ENCODE data around the gene PAX4.
"Not testable (repeated sequence)": the region's sequence is repeated elsewhere in the genome, so short reads cannot be mapped to it uniquely, and the experiment has no call there.

Gene PAX4

DNA sequence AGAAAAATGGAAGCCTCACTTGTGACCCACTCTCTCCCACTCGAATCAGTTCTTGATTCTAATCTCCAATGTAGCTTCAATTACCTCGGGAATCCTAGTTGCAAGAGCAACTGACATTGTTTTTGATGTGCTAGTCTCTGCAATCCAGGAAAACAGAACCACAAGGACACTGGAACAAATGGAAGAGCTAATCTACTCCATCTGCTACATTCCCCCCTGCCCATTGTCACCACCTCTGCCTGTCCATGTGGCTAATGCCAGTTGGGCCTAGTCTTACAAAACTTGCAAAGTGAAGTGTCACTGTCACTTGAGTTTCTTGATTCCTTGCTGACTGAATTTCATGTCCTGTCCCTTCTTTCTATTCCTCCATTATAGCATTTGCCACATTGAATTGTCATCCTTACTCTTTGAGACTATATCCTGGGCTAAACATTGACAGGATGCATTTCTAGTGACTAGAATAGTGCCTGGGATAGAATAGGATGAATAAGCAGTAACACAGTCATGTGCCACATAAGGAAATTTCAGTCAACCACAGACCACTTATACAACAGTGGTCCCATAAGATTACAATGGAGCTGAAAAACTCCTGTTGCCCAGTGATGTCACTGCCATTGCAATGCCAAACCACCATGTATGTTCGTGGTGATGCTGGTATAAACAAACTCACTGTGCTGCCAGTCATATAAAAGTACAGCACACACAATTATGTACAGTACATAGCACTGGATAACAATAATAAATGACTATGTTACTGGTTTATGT, 46.0 kb downstream of the PAX4 start:
- H3K27ac ChIP-seq, result no peak overlapping the region
- H3K36me3 ChIP-seq (ENCODE audit: control insufficient read depth, insufficient read depth, low read length), result no peaks in the 10 kb centered on the region
- H3K4me3 ChIP-seq (ENCODE audit: low read depth, low read length), result no peak overlapping the region
- H3K27me3 ChIP-seq (ENCODE audit: control insufficient read depth, insufficient read depth, low read length), result no peaks in the 10 kb centered on the region
- no peak overlapping the region for H3K4me2 ChIP-seq (ENCODE audit: low read length)
- no peaks in the 10 kb centered on the region for H3K79me2 ChIP-seq
- no peaks in the 10 kb centered on the region for H3K9me3 ChIP-seq (ENCODE audit: control insufficient read depth, low read length)
- H2AFZ ChIP-seq, result no peak overlapping the region
- TF ChIP-seq, protein P1, sequence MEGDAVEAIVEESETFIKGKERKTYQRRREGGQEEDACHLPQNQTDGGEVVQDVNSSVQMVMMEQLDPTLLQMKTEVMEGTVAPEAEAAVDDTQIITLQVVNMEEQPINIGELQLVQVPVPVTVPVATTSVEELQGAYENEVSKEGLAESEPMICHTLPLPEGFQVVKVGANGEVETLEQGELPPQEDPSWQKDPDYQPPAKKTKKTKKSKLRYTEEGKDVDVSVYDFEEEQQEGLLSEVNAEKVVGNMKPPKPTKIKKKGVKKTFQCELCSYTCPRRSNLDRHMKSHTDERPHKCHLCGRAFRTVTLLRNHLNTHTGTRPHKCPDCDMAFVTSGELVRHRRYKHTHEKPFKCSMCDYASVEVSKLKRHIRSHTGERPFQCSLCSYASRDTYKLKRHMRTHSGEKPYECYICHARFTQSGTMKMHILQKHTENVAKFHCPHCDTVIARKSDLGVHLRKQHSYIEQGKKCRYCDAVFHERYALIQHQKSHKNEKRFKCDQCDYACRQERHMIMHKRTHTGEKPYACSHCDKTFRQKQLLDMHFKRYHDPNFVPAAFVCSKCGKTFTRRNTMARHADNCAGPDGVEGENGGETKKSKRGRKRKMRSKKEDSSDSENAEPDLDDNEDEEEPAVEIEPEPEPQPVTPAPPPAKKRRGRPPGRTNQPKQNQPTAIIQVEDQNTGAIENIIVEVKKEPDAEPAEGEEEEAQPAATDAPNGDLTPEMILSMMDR (IDR thresholded peaks at IDR 0.05), result no peak
- no peaks in the 10 kb centered on the region for H3K4me1 ChIP-seq
- no peak overlapping the region for H3K9ac ChIP-seq

DNA sequence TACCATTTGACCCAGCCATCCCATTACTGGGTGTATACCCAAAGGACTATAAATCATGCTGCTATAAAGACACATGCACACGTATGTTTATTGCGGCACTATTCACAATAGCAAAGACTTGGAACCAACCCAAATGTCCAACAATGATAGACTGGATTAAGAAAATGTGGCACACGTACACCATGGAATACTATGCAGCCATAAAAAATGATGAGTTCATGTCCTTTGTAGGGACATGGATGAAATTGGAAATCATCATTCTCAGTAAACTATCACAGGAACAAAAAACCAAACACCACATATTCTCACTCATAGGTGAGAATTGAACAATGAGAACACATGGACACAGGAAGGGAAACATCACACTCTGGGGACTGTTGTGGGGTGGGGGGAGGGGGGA, 49.9 kb downstream of the PAX4 start:
- H3K27ac ChIP-seq; H3K4me3 ChIP-seq (ENCODE audit: low read depth, low read length); H3K36me3 ChIP-seq (ENCODE audit: control insufficient read depth, insufficient read depth, low read length); H3K27me3 ChIP-seq (ENCODE audit: control insufficient read depth, insufficient read depth, low read length); H3K9ac ChIP-seq; H3K79me2 ChIP-seq; H3K4me2 ChIP-seq (ENCODE audit: low read length); H3K4me1 ChIP-seq; H3K9me3 ChIP-seq (ENCODE audit: control insufficient read depth, low read length); H2AFZ ChIP-seq: not testable (repeated sequence)

DNA sequence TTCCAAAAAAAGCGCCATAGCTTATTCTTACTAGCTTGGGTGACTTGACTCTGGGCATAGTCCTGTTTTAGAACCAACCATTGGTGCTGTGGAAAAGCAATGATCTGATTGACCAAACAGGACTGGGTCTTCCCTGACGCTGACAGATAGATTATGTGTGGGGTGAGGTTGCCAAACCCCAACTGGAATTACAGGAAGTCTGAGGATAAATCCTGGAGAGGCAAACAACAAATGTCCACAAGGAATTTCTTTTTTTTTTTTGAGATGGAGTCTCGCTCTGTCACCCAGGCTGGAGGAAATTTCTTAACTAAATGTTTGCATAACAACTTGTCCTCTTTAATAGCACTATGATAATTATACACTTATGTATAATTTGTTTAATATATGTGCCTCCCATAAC, 51.7 kb downstream of the PAX4 start:
- no peaks in the 10 kb centered on the region for H3K27me3 ChIP-seq (ENCODE audit: control insufficient read depth, insufficient read depth, low read length)
- H3K27ac ChIP-seq, result no peak overlapping the region
- H3K79me2 ChIP-seq, result no peaks in the 10 kb centered on the region
- H3K36me3 ChIP-seq (ENCODE audit: control insufficient read depth, insufficient read depth, low read length), result no peaks in the 10 kb centered on the region
- no peak overlapping the region for H3K9ac ChIP-seq
- no peak overlapping the region for H3K4me2 ChIP-seq (ENCODE audit: low read length)
- H3K4me3 ChIP-seq (ENCODE audit: low read depth, low read length), result no peak overlapping the region
- H2AFZ ChIP-seq, result no peak overlapping the region
- no peaks in the 10 kb centered on the region for H3K4me1 ChIP-seq
- TF ChIP-seq, protein P1 (IDR thresholded peaks at IDR 0.05), result no peak
- no peaks in the 10 kb centered on the region for H3K9me3 ChIP-seq (ENCODE audit: control insufficient read depth, low read length)

Measured in parathyroid adenoma (tissue), 2 donors.